OCI-LY7 (cell line): ENCODE results near the gene XPR1. TPM values are rescaled to one million over a fixed set of nuclear protein-coding genes. Genes with fewer than 3 reads are reported as not detected.
"Not testable (repeated sequence)": the region's sequence is repeated elsewhere in the genome, so short reads cannot be mapped to it uniquely, and the experiment has no call there.

Experiments
- BruUV-seq: library from RNA; stranded (reverse); fragments of 400-500 nt; replicated peaks from 2 replicates; lab custom pipeline; 2021; lab: Mats Ljungman, UMichigan
- CTCF ChIA-PET: fragments of 300-600 bp; sonication (Branson Sonifier 250); formaldehyde crosslinking; loops from one replicate; lab custom pipeline; 2022; ENCODE audit warnings: antibody characterized with exemption; ENCODE audit not compliant: unreplicated experiment; lab: Charles Lee
- POLR2A ChIA-PET: fragments of 300-600 bp; sonication (Branson Sonifier 250); formaldehyde crosslinking; loops from one replicate; lab custom pipeline; 2022; ENCODE audit warnings: antibody characterized with exemption; lab: Charles Lee
- DNase-seq: peaks from one replicate; pipeline ENCODE4 v3.0.0-alpha.2; 2015; ENCODE audit warnings: low spot score
- H2AFZ ChIP-seq: fragments of 200-600 bp; sonication (generic), shearing (Covaris generic); 2 replicates; pipeline ENCODE4 v1.6.1; 2014; ENCODE audit warnings: mild to moderate bottlenecking, antibody characterized with exemption, low read length, moderate library complexity
- H3K27ac ChIP-seq: fragments of 200-600 bp; sonication (generic); 2 replicates; pipeline ENCODE4 v1.5.1; 2014; ENCODE audit warnings: mixed run types, low read depth, mild to moderate bottlenecking, moderate library complexity, low read length, inconsistent platforms; ENCODE audit not compliant: poor library complexity, severe bottlenecking
- H3K36me3 ChIP-seq: fragments of 200-600 bp; sonication (generic); 2 replicates; pipeline ENCODE4 v1.6.1; 2014; ENCODE audit warnings: mild to moderate bottlenecking, antibody characterized with exemption, low read length, moderate library complexity, mixed read lengths; ENCODE audit not compliant: insufficient read depth
- H3K4me1 ChIP-seq: fragments of 200-600 bp; sonication (generic); 2 replicates; pipeline ENCODE4 v1.5.1; 2014; ENCODE audit warnings: mild to moderate bottlenecking, low read length; ENCODE audit not compliant: insufficient read depth, poor library complexity, severe bottlenecking
- H3K4me2 ChIP-seq: fragments of 200-600 bp; sonication (generic); 2 replicates; pipeline ENCODE4 v1.6.1; 2014; ENCODE audit warnings: mild to moderate bottlenecking, low read length
- H3K4me3 ChIP-seq: fragments of 200-600 bp; sonication (generic); 2 replicates; pipeline ENCODE4 v1.5.1; 2014; ENCODE audit warnings: mild to moderate bottlenecking, low read depth, low read length; ENCODE audit not compliant: poor library complexity, severe bottlenecking
- H3K79me2 ChIP-seq: fragments of 200-600 bp; sonication (generic); 2 replicates; pipeline ENCODE4 v1.6.1; 2016; ENCODE audit warnings: low read depth, mild to moderate bottlenecking, low read length, moderate library complexity, mixed read lengths; ENCODE audit not compliant: insufficient read depth
- H3K9me2 ChIP-seq: fragments of 200-600 bp; sonication (generic); 2 replicates; pipeline ENCODE4 v1.6.1; 2016; ENCODE audit warnings: mild to moderate bottlenecking, low read length, mixed read lengths; ENCODE audit not compliant: insufficient read depth
- H3K9me3 ChIP-seq: fragments of 200-600 bp; sonication (generic); 2 replicates; pipeline ENCODE4 v1.6.1; 2014; ENCODE audit warnings: mild to moderate bottlenecking, mixed run types, low read length, mixed read lengths
- H4K20me1 ChIP-seq: fragments of 200-600 bp; sonication (generic); 2 replicates; pipeline ENCODE4 v1.6.1; 2014; ENCODE audit warnings: mild to moderate bottlenecking, antibody characterized with exemption, low read length, moderate library complexity, mixed read lengths; ENCODE audit not compliant: insufficient read depth
- EZH2phosphoT487 ChIP-seq: fragments of 200-600 bp; sonication (generic); IDR thresholded peaks from 2 replicates; pipeline ENCODE4 v1.6.1; 2018; ENCODE audit warnings: low read depth, borderline replicate concordance, mild to moderate bottlenecking, mixed run types, antibody characterized with exemption, low read length, moderate library complexity, mixed read lengths
- intact Hi-C: fragments of 100-400 bp; cut with micrococcal nuclease; formaldehyde crosslinking; loops from one replicate; pipeline ENCODE4 v1.10.0; 2022; ENCODE audit not compliant: unreplicated experiment
- total RNA-seq, 2 experiments: library from RNA; depleted of rRNA in 1 of 2; stranded (reverse); fragments of >200 nt in 1 of 2; shearing (Covaris generic) in 1 of 2; gene quantifications; 2 replicates each; pipeline ENCODE4 v1.2.3, GENCODE V29; 2014 to 2022
- TF ChIP-seq, protein P1 (sequence below): fragments of 200-600 bp; sonication (generic); conservative IDR thresholded peaks from 2 replicates; pipeline ENCODE4 v1.5.1; 2014; ENCODE audit warnings: mild to moderate bottlenecking, antibody characterized with exemption, low read length, moderate library complexity, mixed read lengths

Gene XPR1
- total RNA-seq, 2 experiments from 2014 or later, result 8.6 to 17.2 TPM

DNA sequence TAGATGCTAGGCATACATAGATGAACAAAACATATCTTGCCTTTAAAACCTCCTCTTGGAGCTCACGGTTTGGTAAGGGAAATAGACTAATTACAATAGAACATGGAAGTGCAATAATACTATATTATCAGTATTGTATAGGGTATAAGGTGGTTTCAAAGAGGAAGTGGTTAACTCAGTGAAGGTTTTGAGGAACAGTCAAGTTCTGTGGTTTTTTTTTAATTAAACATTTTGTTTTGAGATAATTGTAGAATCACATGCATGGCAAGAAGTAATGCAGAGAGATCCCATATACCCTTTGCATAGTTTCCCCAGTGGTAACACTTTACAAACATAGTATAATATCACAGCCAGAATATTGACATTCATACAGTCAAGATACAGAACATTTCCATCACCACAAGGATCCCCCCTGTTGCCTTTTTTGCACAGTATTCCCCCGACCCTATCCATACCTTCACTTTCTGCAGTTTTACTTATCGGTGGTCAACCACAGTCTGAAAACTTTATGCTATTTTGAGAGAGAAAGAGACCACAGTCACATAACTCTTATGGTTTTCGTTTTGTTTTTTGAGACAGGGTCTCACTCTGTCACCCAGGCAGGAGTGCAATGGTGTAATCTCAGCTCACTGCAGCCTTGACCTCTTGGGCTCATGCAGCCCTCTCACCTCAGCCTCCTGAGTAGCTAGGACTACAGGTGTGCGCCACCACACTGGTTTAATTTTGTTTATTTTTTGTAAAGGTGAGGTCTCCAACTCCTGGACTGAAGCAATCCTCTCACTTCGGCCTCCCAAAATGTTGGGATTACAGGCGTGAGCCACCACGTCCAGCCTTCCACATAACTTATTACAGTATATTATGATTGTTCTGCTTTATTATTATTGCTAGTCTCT lies 220.4 kb downstream of the XPR1 start:
- Histone ChIP-seq H3K4me2 (peak overlapping the region; percentile 22; the same call in 1 of the 2 replicates), H4K20me1 (no peaks in the 10 kb centered on the region), H3K4me1 (peaks cover 23% of the 10 kb centered on the region), H3K27ac (no peak overlapping the region), H3K9me3 (no peaks in the 10 kb centered on the region), H3K9me2 (no peaks in the 10 kb centered on the region), H2AFZ (no peak overlapping the region), H3K79me2 (no peaks in the 10 kb centered on the region), H3K36me3 (no peaks in the 10 kb centered on the region), H3K4me3 (no peak overlapping the region)
- intact Hi-C loops, result no loop called here
- peak; percentile 19 for DNase-seq
- TF ChIP-seq EZH2phosphoT487, result no peak
- TF ChIP-seq, protein P1, sequence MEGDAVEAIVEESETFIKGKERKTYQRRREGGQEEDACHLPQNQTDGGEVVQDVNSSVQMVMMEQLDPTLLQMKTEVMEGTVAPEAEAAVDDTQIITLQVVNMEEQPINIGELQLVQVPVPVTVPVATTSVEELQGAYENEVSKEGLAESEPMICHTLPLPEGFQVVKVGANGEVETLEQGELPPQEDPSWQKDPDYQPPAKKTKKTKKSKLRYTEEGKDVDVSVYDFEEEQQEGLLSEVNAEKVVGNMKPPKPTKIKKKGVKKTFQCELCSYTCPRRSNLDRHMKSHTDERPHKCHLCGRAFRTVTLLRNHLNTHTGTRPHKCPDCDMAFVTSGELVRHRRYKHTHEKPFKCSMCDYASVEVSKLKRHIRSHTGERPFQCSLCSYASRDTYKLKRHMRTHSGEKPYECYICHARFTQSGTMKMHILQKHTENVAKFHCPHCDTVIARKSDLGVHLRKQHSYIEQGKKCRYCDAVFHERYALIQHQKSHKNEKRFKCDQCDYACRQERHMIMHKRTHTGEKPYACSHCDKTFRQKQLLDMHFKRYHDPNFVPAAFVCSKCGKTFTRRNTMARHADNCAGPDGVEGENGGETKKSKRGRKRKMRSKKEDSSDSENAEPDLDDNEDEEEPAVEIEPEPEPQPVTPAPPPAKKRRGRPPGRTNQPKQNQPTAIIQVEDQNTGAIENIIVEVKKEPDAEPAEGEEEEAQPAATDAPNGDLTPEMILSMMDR, result no peak
- BruUV-seq, result no TSS peak
- ChIA-PET CTCF (no interaction called here), POLR2A (no interaction called here)

DNA sequence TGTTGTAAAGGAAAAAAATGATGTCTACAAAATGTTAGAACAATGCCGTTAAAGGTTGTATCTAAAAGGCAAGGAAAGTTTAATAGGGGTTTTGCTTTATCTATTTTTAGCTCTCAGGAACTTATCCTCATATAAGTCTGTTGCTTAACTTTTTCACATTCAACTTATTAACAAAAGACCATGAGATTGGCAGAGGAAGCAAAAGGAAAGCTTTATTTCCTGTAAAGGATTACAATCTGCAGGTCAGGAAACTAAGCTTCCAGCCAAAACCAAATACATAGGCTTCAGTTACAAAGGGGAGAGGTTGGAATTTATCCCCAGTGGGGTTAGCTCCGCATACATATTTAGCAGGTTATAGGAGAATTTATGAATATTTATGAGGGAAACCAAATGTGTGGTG lies 222.2 kb downstream of the XPR1 start:
- no peak for DNase-seq
- intact Hi-C loops, result no loop called here
- no peak overlapping the region for H3K27ac ChIP-seq
- no peak overlapping the region for H3K4me3 ChIP-seq
- no peaks in the 10 kb centered on the region for H3K9me2 ChIP-seq
- BruUV-seq, result no TSS peak
- no peaks in the 10 kb centered on the region for H4K20me1 ChIP-seq
- no peaks in the 10 kb centered on the region for H3K36me3 ChIP-seq
- peaks cover 21% of the 10 kb centered on the region for H3K4me1 ChIP-seq
- no peak for TF ChIP-seq EZH2phosphoT487
- TF ChIP-seq, protein P1, result no peak
- no peaks in the 10 kb centered on the region for H3K79me2 ChIP-seq
- H3K9me3 ChIP-seq, result no peaks in the 10 kb centered on the region
- H2AFZ ChIP-seq, result no peak overlapping the region
- ChIA-PET CTCF (no interaction called here), POLR2A (interaction anchor here (0.5 to 1.2 kb wide), 6 partner anchors 9 to 65 kb away, joined by 3 to 5 read pairs (median 4); no protein-coding TSS in a partner anchor)
- H3K4me2 ChIP-seq, result no peak overlapping the region

DNA sequence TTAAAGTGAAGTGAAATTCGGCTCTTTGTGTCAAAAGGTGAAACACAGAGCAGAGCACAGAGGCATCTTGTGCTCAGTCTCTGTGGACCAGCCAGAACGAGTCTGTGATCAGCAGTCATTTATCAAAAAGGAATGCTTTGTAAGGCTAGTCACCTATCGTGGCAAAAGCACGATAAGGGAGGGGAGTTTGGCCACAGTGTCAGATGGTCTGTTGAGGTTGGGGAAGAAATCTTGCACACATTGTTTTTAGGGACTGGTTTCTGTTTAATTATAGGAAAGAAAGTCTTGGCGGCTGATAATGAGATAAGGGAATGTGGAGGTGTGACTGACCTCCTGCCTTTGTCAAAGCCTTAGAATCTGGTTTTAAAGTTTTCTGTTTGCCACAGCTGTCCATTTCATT lies 222.6 kb downstream of the XPR1 start:
- H3K9me3 ChIP-seq, result no peaks in the 10 kb centered on the region
- H3K4me1 ChIP-seq, result peaks cover 16% of the 10 kb centered on the region
- H2AFZ ChIP-seq, result no peak overlapping the region
- ChIA-PET POLR2A (interaction anchor here (1.2 kb wide), 1 partner anchor 48 kb away, joined by 4 read pairs; no protein-coding TSS in a partner anchor), CTCF (no interaction called here)
- intact Hi-C loops, result no loop called here
- H4K20me1 ChIP-seq, result no peaks in the 10 kb centered on the region
- TF ChIP-seq, protein P1, result no peak
- TF ChIP-seq EZH2phosphoT487, result no peak
- no peaks in the 10 kb centered on the region for H3K9me2 ChIP-seq
- no peaks in the 10 kb centered on the region for H3K36me3 ChIP-seq
- no peak overlapping the region for H3K4me2 ChIP-seq
- no peak for DNase-seq
- no peak overlapping the region for H3K27ac ChIP-seq
- no peaks in the 10 kb centered on the region for H3K79me2 ChIP-seq
- BruUV-seq, result no TSS peak
- no peak overlapping the region for H3K4me3 ChIP-seq

DNA sequence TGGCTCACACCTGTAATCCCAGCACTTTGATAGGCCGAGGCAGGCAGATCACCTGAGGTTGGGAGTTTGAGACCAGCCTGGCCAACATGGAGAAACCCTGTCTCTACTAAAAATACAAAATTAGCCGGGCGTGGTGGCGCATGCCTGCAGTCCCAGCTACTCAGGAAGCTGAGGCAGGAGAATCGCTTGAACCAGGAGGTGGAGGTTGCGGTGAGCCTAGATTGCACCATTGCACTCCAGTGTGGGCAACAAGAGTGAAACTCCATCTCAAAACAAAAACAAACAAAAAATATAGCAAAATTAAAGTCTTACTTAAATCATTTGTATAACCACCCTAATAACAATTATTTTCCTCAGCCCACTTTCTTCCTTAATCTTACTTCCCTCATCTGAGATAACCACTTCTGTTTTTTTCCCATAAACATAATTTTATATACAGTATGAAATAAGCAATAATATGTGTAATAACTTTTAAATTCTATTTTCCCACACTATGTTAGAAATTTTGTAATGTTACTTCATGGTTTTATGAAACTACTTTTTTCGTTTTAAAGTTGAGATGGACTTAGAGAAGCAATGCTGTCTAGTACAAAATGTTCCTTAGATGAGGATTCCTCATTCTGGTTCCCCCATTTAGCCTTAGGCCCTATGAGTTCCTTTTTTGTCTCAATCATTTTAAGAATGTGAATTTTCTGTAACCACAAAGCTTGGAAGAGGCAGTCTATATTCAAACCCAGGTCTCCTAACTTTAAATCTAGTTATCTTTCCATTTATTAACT lies 226.3 kb downstream of the XPR1 start:
- H3K36me3 ChIP-seq, DNase-seq, CTCF ChIA-PET, H3K9me2 ChIP-seq, H3K4me3 ChIP-seq, H3K27ac ChIP-seq, intact Hi-C loops, H3K79me2 ChIP-seq, H3K9me3 ChIP-seq, POLR2A ChIA-PET, H3K4me2 ChIP-seq, BruUV-seq, H4K20me1 ChIP-seq, H2AFZ ChIP-seq, H3K4me1 ChIP-seq: not testable (repeated sequence)
